ENCODE results near the gene THSD7A.

THSD7A gene

GRCh38 chr7:11410656-11411644 lies 421.0 kb downstream of the THSD7A start:
- no peak overlapping the region for H3K4me3 Mint-ChIP-seq
- ATAC-seq (no peak), DNase-seq (no peak)
- no peak overlapping the region for H3K27ac Mint-ChIP-seq
- H3K36me3 Mint-ChIP-seq (ENCODE audit: low read depth) = no peaks in the 10 kb centered on the region
- no peaks in the 10 kb centered on the region for H3K27me3 Mint-ChIP-seq
- H3K4me1 Mint-ChIP-seq = no peaks in the 10 kb centered on the region
- H3K9me3 Mint-ChIP-seq = no peaks in the 10 kb centered on the region

DNA sequence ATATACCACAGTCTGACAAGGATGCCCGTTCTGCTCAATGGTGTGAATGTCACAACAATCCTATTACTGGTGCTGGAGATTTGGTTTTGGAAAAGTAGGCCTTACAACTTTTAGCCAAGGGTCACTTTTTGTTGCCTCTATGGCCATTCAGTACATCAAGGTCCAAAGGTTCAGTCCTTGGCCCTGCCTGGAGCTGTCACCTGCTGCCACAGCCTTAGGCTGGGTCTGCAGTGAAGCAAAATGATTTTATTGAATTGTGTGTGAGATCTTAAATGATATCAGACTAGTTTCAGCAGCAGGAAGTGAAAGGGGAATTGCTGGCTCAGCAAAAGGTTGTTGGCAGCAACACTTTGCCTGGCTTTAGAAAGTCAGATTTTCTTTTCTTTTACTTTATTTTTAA lies 427.6 kb downstream of the THSD7A start:
- ATAC-seq (no peak), DNase-seq (no peak)
- H3K4me1 Mint-ChIP-seq = no peaks in the 10 kb centered on the region
- H3K27me3 Mint-ChIP-seq = no peaks in the 10 kb centered on the region
- H3K9me3 Mint-ChIP-seq = no peaks in the 10 kb centered on the region
- no peak overlapping the region for H3K27ac Mint-ChIP-seq
- no peaks in the 10 kb centered on the region for H3K36me3 Mint-ChIP-seq (ENCODE audit: low read depth)
- H3K4me3 Mint-ChIP-seq = no peak overlapping the region

- H3K4me3 Mint-ChIP-seq = no peak overlapping the region
- H3K9me3 Mint-ChIP-seq = no peaks in the 10 kb centered on the region
- no peak overlapping the region for H3K27ac Mint-ChIP-seq
- ATAC-seq (no peak), DNase-seq (no peak)
- no peaks in the 10 kb centered on the region for H3K36me3 Mint-ChIP-seq (ENCODE audit: low read depth)
- no peaks in the 10 kb centered on the region for H3K27me3 Mint-ChIP-seq
- no peaks in the 10 kb centered on the region for H3K4me1 Mint-ChIP-seq
These were observed 428.2 kb downstream of the THSD7A start for GRCh38 chr7:11403781-11404180.

DNA sequence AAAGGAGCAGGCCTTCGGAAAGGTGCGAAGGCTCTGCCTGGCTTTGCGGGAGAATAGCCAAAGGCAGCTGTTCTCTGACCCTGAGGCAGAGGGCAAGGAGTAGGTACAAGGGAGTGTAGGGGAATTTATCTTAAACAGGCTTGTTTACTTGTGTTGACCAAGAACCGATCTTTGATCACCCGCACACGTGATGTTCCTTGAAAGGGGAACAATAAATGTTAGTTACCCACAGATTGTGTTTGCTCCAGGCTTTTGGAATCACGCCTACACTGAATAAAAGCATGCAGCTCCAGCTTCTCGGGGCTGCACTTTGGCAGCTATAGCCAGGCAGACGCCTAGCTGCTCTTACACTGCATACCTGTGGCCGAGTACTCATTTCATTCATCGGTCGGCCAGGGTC lies 437.6 kb downstream of the THSD7A start:
- ATAC-seq (no peak), DNase-seq (no peak)
- no peaks in the 10 kb centered on the region for H3K27me3 Mint-ChIP-seq
- no peak overlapping the region for H3K4me3 Mint-ChIP-seq
- no peaks in the 10 kb centered on the region for H3K4me1 Mint-ChIP-seq
- no peak overlapping the region for H3K27ac Mint-ChIP-seq
- peaks cover 8% of the 10 kb centered on the region for H3K9me3 Mint-ChIP-seq
- H3K36me3 Mint-ChIP-seq (ENCODE audit: low read depth) = no peaks in the 10 kb centered on the region

DNA sequence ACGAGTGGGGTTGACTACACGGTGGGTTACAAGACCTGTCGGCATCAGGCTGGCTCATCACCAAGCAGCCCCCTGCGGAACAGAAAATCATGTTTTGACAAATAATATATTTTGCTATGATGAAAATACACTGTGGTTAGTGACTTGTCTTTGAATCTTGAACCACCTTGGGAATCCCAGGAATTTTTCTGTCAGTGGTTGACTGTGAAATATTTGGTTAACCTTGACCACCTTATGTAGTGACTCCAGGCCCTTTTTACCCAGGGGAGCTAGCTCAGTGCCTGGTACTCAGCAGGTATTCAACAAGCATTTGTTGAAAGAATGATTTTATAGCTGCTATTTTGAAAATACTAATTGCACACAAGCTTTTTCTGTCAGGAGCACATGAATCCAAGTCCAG lies 452.4 kb downstream of the THSD7A start:
- DNase-seq (no peak), ATAC-seq (no peak)
- Mint-ChIP-seq H3K9me3 (no peaks in the 10 kb centered on the region), H3K4me1 (no peaks in the 10 kb centered on the region), H3K36me3 (ENCODE audit: low read depth) (no peaks in the 10 kb centered on the region), H3K27ac (no peak overlapping the region), H3K27me3 (no peaks in the 10 kb centered on the region), H3K4me3 (no peak overlapping the region)

- H3K27me3 Mint-ChIP-seq = peaks cover 2% of the 10 kb centered on the region
- no peaks in the 10 kb centered on the region for H3K4me1 Mint-ChIP-seq
- H3K4me3 Mint-ChIP-seq = no peak overlapping the region
- no peaks in the 10 kb centered on the region for H3K36me3 Mint-ChIP-seq (ENCODE audit: low read depth)
- no peaks in the 10 kb centered on the region for H3K9me3 Mint-ChIP-seq
- DNase-seq (no peak), ATAC-seq (no peak)
- H3K27ac Mint-ChIP-seq = no peak overlapping the region
These were observed 455.5 kb downstream of the THSD7A start for GRCh38 chr7:11376529-11376928.

GRCh38 chr7:11374629-11375028 lies 457.4 kb downstream of the THSD7A start:
- no peak overlapping the region for H3K4me3 Mint-ChIP-seq
- no peak overlapping the region for H3K27ac Mint-ChIP-seq
- peaks cover 2% of the 10 kb centered on the region for H3K27me3 Mint-ChIP-seq
- no peaks in the 10 kb centered on the region for H3K4me1 Mint-ChIP-seq
- no peaks in the 10 kb centered on the region for H3K36me3 Mint-ChIP-seq (ENCODE audit: low read depth)
- no peak for ATAC-seq
- no peaks in the 10 kb centered on the region for H3K9me3 Mint-ChIP-seq
- DNase-seq = no peak

- no peaks in the 10 kb centered on the region for H3K4me1 Mint-ChIP-seq
- peaks cover 2% of the 10 kb centered on the region for H3K27me3 Mint-ChIP-seq
- no peak for DNase-seq
- H3K4me3 Mint-ChIP-seq = no peak overlapping the region
- H3K27ac Mint-ChIP-seq = no peak overlapping the region
- no peak for ATAC-seq
- H3K9me3 Mint-ChIP-seq = no peaks in the 10 kb centered on the region
- no peaks in the 10 kb centered on the region for H3K36me3 Mint-ChIP-seq (ENCODE audit: low read depth)
These were observed 458.4 kb downstream of the THSD7A start for GRCh38 chr7:11373546-11374142.

GRCh38 chr7:11369696-11370095 lies 462.3 kb downstream of the THSD7A start:
- Mint-ChIP-seq H3K9me3 (no peaks in the 10 kb centered on the region), H3K4me3 (no peak overlapping the region), H3K27me3 (peaks cover 7% of the 10 kb centered on the region), H3K36me3 (ENCODE audit: low read depth) (no peaks in the 10 kb centered on the region), H3K4me1 (no peaks in the 10 kb centered on the region), H3K27ac (no peak overlapping the region)
- DNase-seq (no peak), ATAC-seq (no peak)

DNA sequence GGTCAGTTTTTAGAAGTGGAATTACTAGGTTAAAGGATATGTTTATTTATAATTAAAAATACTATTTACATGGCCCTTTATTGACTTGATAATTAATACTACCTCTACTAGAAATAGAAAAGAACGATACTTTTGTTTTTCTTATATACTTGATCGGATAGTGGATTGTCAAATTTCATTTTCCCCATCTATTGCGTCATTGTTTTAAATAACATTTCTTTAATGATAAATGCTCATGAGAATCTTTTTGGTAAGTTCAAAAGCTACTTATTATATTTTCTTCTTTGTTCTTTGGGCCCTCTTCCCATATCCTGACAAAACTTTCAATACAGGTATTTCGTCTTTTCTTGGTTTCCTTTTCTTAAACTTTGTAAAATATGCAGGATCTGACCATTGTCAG lies 465.9 kb downstream of the THSD7A start:
- Mint-ChIP-seq H3K9me3 (no peaks in the 10 kb centered on the region), H3K36me3 (ENCODE audit: low read depth) (no peaks in the 10 kb centered on the region), H3K27me3 (peaks cover 6% of the 10 kb centered on the region), H3K4me3 (no peak overlapping the region), H3K4me1 (no peaks in the 10 kb centered on the region), H3K27ac (no peak overlapping the region)
- no peak for ATAC-seq
- no peak for DNase-seq

- ATAC-seq (no peak), DNase-seq (no peak)
- no peak overlapping the region for H3K27ac Mint-ChIP-seq
- H3K4me1 Mint-ChIP-seq = no peaks in the 10 kb centered on the region
- no peaks in the 10 kb centered on the region for H3K36me3 Mint-ChIP-seq (ENCODE audit: low read depth)
- no peaks in the 10 kb centered on the region for H3K27me3 Mint-ChIP-seq
- no peak overlapping the region for H3K4me3 Mint-ChIP-seq
- no peaks in the 10 kb centered on the region for H3K9me3 Mint-ChIP-seq
These were observed 473.4 kb downstream of the THSD7A start for GRCh38 chr7:11358637-11359036.

GRCh38 chr7:11355399-11356005 lies 476.5 kb downstream of the THSD7A start:
- Mint-ChIP-seq H3K27me3 (peaks cover 2% of the 10 kb centered on the region), H3K4me1 (no peaks in the 10 kb centered on the region), H3K4me3 (no peak overlapping the region), H3K27ac (no peak overlapping the region), H3K36me3 (ENCODE audit: low read depth) (no peaks in the 10 kb centered on the region), H3K9me3 (no peaks in the 10 kb centered on the region)
- no peak for DNase-seq
- no peak for ATAC-seq

DNA sequence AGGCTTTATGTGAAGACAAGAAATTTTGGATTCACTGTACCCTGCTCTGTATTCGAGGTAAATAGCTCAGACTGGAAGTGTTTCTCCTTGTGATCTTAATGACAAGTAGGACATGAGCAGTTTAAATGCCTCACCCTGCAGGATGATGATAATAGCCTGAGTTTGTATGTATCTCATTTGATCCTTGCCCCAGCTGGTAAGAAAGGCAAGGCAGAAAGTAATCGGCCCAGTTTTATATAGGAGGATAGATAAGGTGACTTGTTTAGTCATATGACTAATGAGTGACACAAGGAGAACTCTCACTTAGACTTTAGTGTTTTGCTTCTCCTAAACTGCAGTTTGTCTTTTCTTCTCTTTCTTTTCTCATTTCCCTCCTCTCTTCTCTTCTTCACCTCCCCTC lies 485.7 kb downstream of the THSD7A start:
- Mint-ChIP-seq H3K9me3 (no peaks in the 10 kb centered on the region), H3K27ac (no peak overlapping the region), H3K4me3 (no peak overlapping the region), H3K36me3 (ENCODE audit: low read depth) (no peaks in the 10 kb centered on the region), H3K4me1 (peaks cover 4% of the 10 kb centered on the region), H3K27me3 (peaks cover 13% of the 10 kb centered on the region)
- ATAC-seq = no peak
- DNase-seq = no peak

- no peak overlapping the region for H3K27ac Mint-ChIP-seq
- no peak overlapping the region for H3K4me3 Mint-ChIP-seq
- peaks cover 11% of the 10 kb centered on the region for H3K27me3 Mint-ChIP-seq
- peaks cover 4% of the 10 kb centered on the region for H3K4me1 Mint-ChIP-seq
- no peaks in the 10 kb centered on the region for H3K9me3 Mint-ChIP-seq
- DNase-seq (no peak), ATAC-seq (no peak)
- H3K36me3 Mint-ChIP-seq (ENCODE audit: low read depth) = no peaks in the 10 kb centered on the region
These were observed 486.4 kb downstream of the THSD7A start for GRCh38 chr7:11345621-11346020.

DNA sequence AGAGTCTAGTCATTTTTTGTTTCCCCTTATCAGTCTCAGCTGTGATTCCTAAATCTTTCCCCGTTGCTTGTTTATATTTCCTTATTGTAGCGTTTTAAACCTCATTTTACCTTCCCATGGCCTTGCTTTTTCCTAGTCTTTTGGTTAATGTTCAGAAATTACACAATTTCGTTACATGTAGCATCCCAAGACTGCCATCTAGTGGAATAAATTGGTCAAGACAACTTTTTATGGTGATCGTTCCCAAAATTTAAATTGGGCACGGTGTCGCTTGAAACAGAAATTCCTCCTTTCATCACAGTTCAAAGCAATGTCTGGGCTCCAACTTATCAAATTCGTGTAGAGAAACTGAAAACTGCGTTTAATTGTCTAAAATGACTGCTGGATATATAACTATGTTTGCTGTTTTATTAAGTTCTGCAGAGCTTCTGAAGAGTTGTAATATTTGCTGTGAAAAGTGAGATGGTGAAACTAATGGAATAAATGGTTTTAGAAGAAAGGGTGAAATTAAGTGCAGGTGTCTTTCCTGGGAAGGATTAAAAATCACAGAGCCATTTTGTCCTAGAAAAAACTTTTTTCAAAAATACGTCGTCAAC lies 488.1 kb downstream of the THSD7A start:
- Mint-ChIP-seq H3K4me1 (peaks cover 4% of the 10 kb centered on the region), H3K27ac (no peak overlapping the region), H3K36me3 (ENCODE audit: low read depth) (no peaks in the 10 kb centered on the region), H3K27me3 (peaks cover 12% of the 10 kb centered on the region), H3K4me3 (no peak overlapping the region), H3K9me3 (no peaks in the 10 kb centered on the region)
- no peak for DNase-seq
- no peak for ATAC-seq

Data from activated naive CD8-positive, alpha-beta T cell treated with anti-CD3 and anti-CD28 coated beads, Interleukin-2, amount 50 U/mL, for 24 hours (primary cell).